Measurements from ENCODE around the gene TSPAN15.

The TSPAN15 gene

DNA sequence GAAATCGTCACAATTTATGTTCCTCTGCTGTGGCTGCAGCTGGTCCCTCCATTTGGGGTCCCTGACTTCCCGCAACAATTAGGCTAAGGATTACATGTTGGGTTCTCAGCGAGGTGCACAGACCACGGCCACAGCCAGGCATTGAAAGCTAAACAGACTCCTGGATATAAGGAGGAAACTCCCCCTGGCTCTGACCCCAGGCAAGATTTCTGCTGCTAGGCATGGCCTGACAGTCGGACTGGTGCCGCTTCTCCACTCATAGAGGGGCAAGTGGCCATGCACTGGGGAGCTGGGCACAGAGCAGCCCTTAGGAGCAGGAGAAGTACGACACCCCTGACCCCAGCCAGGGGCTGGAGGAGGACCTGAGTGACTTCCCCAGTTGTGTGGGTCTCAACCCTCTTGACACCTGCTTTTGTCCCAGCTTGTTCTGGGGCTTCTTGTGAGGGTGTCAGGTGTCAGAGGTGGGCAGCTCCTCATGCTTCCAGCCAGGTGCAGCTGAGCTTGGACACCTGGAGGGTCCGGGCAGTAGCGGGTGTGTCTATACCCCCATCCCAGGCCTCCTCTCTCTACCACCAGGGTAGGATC is 38.3 kb downstream of the TSPAN15 start:
- DNase-seq, result no peak

DNA sequence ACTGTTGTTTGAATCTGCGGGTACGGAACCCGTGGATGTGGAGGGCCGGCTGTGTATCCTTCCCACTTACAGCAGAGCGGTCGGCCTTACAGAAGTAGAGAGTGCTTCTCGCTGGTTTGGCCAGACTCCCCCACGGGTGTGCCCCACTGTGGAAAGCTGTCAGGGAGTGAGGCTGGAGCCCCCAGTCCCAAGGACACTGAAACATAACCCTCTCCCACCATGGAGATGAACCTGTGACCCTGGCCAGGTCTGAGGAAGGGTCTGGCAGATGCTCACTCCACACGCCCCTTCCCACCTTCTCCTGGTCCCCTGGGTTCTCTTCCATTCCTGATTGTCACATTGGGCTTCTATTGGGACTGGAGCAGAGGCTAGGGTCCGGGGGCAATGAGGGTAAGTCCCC is 39.6 kb downstream of the TSPAN15 start:
- no peak for DNase-seq

DNA sequence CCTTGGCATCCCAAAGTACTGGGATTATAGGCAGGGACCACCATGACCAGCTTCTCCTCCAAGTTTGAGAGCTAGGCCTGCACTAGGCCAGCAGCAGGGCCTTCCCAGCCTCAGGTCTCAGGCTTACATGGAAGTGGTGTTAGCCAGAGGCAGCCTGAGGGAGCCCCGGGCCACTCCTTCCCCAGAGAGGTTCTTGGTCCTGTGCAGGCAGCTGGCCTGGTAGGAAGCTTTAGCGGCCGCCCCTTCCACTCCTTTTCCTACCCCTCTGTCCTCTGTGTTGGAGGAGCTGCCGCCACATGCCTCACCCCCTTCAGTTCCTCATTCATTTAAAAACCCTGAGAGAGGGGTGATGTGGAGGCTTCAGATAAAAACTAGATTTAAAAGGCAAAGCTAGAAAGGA is 40.3 kb downstream of the TSPAN15 start:
- DNase-seq, result no peak

DNA sequence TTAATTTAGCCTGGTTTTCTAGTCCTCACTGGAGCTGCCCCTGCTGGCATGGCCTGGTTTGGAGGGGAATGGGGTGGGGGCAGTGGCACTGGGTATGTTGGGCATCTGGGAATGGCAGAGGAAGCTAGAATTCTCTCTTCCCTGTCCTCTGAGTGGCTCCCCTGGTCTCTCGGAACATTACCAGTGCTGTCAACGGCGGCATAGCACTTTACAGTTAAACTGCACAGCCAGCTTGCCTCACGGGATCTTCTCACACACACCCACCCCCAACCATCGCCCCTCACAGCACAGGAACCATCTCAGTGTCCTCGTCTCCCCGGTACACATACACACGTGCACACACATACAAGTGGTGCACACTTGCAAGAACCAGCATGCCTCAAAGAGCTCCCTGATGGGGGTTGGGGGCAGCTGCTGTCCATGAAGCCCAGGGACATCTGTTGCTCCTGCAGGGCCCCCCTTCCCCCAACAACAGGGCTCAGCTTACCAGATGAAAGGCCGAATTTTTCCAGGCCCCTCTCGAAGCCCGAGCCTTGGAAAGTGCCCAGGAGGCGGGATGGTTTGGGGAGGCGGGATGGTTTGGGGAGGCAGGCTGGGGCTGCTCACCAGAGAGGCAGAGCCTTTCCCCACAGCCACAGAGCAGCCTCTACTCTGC is 41.0 kb downstream of the TSPAN15 start:
- no peak for DNase-seq

DNA sequence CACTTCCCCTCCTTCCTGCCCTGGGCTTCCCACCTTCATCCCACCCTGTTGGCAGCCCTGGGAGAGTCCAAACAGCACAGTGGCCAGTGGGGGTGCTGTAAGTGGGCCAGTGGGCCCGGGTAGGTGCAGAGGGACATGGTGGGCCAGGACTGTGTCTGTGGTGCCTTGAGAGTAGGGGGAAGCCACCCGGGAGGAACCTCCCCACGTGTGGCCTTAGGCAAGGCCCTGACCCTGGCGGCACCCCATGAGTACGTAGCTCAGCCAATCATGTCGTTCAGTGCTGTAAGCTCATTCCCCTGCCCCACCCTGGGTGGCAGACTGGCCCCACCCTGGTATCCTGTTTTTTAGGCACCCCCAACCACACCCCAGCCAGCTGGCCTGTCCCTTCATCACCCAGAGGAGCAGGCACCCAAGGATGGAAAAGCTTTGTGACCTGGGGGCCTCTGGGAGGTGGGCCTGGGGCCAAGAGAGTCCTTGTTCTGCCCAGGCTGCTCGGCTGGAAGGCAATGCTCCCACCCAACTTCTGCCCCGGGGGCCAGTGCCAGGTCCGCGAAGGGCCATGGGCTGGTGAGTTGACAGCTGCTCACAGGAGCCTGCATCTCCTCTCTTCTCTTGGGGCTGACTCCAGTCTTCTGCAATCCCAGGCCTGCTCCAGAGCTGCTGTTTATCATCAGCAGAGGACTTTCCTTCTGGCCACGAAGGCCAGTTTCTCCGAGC is 41.6 kb downstream of the TSPAN15 start:
- DNase-seq, result no peak

DNA sequence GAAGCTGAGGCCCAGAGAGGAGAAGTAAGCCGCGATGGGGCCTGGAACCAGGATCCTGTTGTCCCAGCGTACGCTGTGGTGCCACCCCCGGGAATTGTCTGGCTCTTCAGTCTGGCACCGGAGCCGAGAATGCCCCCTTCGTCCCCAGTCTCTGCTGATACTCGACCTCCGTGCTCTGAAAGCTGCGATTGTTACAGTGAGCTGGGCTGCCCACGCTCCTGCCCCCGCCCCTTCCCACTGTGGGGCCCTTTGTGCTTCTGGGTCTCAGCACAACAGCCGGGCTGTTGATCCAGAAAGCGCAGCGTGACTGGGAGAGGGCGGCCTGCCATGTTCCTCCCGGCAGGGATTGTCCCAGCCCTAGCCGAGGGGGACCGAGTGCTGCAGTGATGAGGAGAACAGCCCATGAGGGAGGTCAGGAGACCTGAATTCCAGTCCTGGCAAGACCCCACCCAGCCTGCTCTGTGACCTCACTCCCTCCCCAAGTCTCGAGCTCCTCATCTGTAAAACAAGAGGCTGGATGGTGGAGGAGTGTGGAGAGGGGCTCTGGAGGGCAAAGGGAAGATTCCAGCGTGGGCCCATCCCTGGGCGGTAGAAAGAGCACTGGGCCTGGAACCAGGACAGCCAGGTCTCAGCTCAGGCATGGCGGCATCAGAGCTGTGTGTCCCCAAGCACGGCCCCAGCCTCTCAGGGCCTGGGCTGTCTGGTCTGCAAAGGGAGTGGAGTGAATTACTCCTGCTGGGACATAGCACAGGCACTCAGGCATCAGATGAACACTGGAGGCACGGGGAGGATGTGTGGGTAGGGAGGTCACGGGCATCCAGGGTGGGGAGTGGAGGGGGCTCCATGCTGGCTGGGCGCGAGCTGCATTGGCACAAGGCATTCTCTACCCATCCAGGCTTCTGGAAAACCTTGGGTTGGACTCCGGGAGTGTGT is 43.6 kb downstream of the TSPAN15 start:
- DNase-seq, result no peak

DNA sequence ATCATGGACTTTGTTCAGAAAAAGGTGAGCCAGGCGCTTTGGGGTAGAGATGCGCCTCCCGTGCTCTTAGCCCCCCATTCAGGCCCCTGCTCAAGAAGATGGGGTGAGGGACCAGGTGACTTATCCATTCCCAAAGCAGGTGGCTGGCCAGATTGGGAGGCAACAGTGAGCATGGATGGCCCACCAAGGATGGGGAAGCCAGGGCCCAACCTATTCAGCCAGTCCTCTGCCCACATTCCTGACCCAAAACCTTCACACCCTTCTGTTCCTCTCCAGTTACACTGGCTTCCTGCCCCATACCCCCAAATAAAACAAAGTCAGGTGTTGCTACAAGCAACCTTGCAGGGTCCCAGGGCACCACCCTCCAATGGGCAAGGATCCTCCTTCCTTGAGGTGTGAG is 44.4 kb downstream of the TSPAN15 start:
- DNase-seq, result no peak

DNA sequence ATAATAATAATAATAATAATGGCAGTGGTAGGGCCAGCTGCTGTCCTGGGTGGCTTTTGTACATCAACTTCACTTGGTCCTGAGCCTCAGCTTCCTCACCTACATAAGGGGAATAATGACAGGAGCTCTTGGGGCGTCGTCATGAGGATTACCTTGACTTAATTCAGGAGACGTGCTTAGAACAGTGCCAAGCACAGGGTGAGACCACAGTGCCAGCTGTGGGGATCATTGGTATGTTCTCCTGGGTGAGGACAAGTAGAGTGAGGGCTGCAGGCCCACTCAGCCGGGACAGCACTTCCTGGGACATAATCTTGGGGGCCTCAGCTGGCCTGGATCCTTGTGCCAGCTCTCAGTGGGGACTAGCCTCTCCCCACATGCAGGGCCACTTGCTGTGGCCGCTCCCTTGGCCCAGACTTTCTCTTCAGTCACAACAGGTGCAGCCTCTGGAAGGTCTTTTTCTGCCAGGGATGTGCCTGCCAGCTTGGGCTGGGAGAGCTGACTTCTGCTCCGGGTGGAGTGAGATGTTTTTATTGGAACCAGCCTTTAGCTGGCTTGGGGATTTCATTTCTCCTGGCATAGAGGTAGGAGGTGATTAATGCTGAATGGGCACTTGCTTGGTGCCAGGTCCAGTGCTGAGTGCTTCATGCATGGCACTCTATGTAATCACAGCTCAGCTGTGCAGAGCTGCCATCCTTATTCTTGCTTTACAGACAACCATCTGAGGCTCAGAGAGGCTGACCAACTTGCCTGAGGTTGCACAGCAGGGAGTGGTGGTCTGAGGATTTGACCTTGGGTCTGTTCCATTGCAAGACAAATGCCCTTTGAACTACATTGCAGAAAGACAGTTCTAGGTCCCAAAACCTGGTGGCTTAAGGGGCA is 45.3 kb downstream of the TSPAN15 start:
- DNase-seq, result no peak

DNA sequence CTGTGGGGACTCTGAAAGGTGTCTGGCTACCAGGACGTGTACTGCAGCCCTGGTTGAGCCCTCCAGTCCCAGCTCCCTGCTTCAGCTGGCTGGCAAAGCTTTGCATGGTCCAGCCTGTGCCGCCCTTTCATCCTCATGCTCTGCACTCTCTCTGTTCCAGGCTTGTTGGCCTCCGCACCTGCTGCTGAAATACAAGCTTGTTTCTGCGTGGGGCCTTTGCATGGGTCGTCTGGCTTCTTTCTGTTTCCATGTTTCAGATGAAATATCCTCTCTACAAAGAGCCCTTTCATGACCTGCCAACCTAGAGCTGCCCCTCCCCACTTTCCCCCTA is 45.9 kb downstream of the TSPAN15 start:
- no peak for DNase-seq

DNA sequence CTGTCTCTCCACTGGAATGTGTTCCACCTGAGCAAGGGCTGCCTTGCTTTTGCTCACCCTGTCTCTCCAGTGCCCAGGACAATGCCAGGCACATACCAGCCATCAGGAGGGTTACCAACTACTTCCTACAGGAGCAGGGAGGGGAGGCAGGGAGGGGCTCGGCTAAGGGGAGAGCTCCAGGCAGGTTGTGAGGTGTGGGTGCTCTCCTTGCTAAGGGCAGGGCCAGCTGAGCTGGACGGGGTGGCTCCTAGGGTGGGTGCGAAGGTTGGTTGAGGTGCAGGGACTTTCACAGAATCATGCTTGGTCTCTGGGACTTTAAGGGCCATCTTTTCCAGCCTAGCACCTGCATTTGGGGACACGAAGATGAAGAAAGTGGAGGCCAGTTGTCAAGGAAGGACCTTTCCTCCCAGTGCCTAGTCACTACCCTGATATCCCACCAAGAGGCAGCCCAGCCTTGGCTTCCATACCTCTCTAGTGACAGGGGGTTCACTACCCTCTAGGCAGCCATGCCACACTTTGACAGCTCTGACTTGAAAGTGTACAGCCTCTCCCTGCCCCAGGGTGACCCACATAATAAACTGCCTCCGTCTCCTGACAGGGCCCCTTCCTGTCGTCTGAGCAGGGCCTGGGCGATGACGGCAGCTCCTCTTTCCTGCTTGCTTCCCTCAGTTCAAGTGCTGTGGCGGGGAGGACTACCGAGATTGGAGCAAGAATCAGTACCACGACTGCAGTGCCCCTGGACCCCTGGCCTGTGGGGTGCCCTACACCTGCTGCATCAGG is 46.5 kb downstream of the TSPAN15 start:
- no peak for DNase-seq

DNA sequence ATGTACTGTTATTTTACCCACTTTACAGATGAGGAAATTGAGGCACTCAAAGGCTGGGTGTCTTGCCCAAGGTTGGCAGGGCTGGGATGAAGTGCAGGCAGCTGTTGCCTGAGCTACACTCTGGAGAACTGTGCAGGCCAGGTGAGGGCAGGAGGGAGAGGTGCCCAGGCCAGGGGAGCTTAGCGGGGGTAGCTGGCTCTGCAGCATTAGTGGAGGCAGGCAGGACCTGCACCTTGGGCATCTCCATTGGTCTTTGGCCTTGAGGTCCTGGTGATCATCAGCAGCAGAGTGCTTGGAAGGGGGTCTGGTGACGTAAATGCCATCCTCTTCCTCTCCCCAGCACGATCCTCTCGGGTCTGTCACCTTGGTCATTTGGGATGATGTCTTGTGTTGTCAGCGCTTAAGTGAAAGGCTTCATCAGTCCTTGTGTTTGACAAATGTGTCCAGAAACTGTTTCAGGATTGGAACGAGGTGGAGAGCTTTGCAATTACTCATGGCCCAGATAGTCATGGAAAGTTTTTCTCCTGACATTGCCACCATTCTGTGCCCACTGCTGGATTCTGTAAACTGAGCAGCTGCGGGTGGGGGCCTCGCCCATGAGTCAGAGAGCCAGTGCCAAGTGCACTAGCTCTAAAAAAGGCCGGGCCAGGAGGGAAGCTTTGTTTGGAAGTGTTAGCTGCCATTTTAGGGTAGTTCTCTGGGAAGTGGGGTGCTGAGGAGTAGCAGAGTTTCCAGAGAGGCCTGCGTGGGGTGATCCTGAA is 47.6 kb downstream of the TSPAN15 start:
- no peak for DNase-seq

DNA sequence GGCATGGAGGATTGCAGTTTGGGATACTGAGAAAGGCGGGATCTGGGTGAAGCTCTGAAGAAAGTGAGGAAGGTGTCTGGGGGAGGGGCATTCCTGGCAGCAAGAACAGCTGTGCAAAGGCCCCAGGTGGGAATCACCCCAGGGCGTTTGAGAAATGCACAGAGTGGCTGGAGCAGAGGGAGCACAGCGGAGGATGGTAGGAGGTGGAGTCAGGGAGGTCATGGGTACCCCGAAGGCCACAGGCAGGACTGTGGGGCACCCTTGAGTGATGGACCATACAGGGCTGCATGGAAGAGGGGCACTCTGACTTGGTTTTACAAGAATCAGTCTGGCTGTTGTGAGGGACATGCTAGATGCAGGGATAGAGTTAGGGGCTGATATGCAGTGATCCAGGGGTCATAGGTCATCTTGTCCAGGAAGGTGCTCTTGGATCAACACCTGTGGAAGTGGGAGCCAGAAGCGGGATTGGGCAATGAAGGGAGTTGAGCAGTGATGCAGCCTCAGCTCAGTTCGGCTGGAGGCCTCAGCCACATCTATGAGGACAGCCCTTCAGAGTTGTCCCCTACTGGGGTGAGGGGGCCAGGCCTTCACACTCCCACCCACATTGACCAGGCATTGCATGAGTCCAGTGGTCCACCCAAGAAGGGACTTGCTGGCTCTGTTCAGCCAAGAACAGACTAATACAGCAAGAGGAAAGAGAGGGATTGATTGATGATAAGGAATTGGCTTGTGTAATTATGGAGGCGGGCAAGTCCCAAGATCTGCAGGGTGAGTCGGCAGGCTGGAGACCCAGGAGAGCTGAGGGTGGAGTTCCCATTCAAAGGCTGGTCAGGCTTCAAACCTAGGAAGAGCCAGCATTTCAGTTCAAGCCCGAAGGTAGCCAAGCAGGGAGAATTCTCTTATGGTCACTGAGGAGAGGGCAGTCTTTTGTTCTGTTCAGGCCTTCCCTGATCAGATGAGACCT is 48.7 kb downstream of the TSPAN15 start:
- DNase-seq, result no peak

DNA sequence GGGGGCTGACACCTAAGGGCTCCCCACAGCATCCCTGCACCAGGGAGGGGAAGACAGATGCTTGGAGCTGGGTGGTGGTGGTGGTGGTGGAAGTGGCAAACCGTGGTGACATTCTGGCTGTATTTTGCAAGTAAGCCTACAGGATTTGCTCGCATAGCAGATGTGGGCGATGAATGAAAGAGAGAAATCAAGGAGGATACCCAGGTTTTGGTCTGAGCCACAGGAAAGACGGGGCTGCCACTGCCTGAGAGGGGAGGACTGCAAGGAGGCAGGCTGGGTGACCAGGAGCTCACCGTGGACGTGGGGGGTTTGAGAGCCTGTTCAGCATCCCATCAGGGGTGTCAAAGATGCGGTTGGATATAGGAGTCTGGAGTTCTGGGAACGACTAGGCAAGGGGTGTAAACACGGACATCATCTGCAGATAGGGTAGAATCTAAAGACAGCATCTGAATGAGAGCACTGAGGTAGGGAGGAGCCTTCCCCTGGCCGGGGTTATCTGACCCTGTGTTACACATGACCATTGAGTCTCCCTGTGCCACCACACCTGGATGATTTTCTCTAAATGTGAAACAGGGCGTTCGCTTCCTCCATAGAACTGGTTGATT is 49.7 kb downstream of the TSPAN15 start:
- DNase-seq, result no peak

DNA sequence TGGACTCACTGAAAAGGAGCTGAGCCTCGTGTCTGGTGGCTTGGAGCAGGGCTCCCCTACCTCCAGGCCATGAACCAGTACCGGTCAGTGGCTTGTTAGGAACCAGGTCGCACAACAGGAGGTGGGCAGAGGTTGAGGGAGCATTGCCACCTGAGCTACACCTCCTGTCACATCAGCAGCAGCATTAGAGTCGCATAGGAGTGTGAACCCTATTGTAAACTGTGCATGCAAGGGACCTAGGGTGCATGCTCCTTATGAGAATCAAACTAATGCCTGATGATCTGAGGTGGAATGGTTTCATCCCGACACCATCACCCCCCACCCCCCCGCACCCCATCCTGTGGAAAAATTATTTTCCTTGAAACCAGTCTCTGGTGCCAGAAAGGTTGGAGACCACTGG is 50.4 kb downstream of the TSPAN15 start:
- no peak for DNase-seq

DNA sequence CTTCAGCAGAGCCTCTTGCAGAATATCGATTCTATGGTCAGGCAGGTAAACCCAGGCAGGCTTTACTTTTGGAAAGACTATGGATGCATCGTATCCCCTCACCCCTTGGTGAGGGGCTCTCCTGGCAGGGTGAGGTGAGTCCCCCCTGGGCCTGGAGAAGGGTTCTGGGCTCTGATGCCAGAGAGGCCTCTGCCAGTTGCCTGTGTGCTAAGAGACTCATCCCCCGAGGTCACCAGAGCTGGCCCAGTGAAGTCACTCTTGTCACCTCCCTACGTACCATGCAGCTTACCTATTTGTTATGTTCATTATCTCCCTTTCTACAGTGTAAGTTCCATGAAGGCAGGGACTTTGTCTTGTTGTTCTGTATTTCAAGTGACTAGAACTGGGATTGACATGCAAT is 51.3 kb downstream of the TSPAN15 start:
- DNase-seq, result no peak

DNA sequence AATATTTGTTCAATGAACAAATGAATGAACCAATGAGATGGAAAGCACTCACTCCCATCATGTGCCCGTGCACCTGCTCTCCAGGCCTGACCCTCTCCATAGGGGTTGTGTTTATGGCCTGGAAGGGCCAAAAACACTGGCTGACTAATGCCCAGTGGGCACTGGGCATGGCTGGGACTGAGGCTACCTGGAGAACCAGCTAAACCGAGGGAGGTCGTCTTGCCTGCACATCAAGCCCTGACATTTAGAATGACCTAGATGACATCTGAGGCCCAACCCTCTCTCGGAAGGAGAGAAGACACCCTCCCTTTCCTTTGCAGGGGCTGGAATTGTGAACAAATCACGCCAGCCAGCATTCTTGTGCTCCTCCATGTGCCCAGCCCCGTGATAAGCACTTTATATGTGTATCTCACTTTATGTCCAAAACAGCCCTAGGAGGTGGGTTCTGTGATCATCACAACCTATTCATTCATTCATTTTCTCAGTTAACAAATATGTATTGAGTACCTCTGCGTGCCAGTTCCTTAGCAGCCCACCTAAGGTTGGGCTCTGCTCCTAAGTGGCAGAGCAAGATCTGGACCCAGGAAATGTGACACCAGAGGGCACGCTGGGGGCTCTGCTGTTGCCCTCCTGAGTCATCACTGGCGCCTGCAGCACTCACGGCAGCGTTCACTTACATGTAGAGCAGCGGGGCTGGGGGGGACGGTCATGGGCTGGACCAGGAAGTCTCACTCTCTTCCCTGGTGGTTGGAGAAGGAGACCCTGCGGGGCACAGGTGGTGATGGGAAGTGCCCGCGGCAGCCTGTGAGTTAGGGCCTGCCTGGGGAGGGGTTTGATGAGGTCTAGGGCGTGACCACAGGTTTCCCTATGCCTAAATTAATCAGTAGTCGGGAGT is 52.0 kb downstream of the TSPAN15 start:
- DNase-seq, result no peak

DNA sequence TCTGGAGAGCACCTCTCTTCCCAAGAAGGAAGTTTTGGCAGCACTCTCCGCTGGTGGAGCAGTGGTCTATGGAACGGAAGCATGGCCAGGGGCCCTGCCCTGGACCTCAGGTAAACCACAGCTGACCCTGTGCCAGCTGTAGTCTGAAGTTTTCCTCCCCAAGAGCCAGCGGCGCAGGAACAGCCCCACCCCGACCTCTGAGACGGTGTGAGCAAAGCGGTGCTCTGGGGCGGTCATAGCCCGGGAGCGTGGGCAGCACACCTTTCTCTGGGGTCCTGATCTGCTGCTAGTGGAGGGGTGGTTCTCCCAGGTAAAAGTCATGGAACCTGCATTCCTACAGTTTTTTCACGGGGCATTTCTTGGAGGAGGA is 52.6 kb downstream of the TSPAN15 start:
- no peak for DNase-seq

DNA sequence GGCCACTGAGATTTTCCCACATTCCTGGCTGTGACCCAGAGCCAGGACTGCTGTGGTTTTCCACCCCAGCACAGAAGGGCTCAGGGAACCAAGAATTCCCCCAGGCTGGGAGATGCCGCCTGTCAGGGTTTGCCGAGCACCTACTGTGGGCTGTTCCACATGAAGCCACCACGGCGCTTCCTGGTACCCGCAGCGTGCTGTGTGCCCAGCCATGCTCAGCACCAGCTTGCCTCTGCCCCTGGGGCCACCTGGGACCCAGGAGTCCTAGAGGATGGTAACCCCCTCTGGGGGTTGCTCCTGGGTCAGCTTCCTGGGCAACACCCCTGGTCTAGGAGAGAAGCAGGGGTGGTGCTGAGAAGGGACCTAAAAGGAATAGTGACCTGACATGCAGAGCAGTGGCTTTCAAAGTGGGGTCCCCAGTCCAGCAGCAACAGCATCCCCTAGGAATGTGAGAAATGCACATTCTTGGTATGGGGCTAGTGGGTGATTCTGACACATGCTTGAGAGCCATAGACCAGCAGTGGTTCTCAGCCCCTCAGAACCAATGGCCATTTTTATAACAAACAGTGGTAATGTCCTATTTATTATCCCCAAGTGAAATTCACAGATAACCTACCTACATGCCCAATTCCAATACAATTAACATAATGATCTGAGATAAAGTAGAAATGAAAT is 53.4 kb downstream of the TSPAN15 start:
- no peak for DNase-seq

All from NCI-H510A (cell line).